ENCODE measurements around the gene LEO1.

The LEO1 gene

DNA sequence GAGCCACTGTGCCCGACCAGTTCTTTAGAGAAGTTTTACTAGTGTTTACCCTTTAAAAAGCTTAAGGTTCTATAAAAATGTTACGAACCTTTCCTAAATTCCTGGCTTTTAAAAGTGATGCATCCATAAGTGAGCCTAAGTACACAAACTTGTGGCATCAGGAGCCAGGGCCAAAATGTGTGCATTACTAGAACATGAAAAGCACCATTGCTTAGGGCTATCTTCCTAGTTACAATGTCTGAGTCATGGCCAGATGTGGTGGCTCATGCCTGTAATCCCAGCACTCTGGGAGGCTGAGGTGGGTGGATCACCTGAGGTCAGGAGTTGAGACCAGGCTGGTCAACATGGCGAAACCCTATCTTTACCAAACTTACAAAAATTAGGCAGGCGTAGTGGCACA is 39.9 kb downstream of the LEO1 start:
- TF ChIP-seq, protein P1, sequence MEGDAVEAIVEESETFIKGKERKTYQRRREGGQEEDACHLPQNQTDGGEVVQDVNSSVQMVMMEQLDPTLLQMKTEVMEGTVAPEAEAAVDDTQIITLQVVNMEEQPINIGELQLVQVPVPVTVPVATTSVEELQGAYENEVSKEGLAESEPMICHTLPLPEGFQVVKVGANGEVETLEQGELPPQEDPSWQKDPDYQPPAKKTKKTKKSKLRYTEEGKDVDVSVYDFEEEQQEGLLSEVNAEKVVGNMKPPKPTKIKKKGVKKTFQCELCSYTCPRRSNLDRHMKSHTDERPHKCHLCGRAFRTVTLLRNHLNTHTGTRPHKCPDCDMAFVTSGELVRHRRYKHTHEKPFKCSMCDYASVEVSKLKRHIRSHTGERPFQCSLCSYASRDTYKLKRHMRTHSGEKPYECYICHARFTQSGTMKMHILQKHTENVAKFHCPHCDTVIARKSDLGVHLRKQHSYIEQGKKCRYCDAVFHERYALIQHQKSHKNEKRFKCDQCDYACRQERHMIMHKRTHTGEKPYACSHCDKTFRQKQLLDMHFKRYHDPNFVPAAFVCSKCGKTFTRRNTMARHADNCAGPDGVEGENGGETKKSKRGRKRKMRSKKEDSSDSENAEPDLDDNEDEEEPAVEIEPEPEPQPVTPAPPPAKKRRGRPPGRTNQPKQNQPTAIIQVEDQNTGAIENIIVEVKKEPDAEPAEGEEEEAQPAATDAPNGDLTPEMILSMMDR (IDR thresholded peaks at IDR 0.05; ENCODE audit: low read depth, low read length), result no peak
- no peak overlapping the region for H3K4me3 ChIP-seq (ENCODE audit: low read depth, low read length)

DNA sequence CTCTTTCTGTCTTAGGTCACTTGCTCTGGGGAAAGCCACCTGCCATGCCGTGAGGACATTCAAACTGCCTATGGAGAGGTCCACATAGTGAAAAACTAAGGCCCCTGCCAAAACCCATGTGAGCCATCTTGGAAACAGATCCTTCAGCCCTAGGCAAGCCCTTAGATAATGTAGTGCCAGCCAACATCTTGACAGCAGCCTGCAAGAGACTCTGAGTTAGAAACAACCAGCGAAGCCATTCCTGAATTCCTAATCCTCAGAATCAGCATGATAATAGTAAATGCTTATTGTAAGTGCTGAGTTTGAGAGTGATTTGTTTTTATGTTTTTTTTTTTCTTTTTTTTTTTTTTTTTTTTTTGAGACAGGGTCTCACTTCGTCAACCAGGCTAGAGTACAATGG is 40.6 kb downstream of the LEO1 start:
- TF ChIP-seq, protein P1 (IDR thresholded peaks at IDR 0.05; ENCODE audit: low read depth, low read length), result no peak
- no peak overlapping the region for H3K4me3 ChIP-seq (ENCODE audit: low read depth, low read length)

- TF ChIP-seq, protein P1 (IDR thresholded peaks at IDR 0.05; ENCODE audit: low read depth, low read length), result no peak
- H3K4me3 ChIP-seq (ENCODE audit: low read depth, low read length), result no peak overlapping the region
Observed at GRCh38 chr15:51926809-51927208, 44.8 kb downstream of the LEO1 start.

DNA sequence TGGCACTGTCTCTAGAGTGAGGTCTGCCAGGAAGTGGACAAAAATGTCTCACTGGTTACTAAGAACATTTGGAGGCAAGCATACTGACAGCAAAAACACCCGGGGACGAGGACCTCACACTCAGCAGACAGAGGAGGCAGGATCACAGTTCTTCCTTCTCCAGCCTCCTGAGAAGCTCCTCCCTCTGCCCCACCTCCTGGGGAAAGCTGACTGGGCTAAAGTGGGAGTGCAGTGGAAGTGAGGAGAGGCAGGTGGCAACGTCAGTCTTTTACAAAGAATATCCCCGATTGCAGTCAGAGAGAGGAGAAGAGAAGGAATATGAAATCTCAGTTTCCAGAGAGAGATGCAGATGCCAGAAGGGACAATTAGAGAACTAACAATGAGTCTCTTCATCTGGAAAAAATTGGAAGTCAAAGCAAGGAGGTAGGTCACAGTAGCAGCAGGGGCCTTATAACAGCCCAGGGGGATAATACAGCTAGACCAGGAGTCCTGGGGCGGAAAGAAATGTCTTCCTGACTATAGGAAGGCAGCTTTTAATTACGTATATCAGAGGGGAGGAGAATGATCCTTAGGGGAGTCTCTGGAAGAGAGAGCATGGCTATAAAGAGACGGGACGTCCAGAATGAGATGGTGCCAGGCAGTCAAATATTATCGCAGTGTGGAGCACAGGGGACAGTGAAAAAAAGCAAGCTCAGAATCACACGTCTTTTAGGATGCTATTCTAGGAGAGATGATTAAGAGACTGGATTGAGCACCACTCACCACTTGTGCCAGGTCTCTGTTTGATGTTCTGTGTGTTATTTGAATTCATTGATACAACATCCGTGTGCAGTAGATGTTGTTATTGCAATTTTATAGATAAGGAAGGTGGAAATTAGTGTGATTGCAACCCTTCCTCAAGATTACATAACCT is 47.2 kb downstream of the LEO1 start:
- TF ChIP-seq, protein P1 (IDR thresholded peaks at IDR 0.05; ENCODE audit: low read depth, low read length), result no peak
- no peak overlapping the region for H3K4me3 ChIP-seq (ENCODE audit: low read depth, low read length)

DNA sequence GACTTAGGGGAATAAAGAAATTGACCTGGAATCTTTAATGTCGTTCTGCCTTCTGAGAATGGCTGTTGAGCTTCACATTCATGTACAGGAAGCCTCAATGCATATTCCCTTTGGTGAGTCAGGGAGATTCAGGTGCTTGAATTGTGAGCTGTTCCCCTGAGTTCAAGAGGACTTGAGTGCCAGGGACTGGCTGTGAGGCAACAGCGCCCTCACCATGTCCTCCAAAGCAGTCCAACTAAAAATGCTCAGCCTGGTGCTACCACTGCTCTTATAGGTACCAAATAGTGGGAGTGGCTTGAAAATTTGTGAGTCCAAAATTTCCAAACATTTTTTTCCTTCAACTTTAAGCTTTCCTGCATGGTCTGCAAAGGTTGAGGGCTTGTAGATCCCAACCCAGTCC is 54.1 kb downstream of the LEO1 start:
- TF ChIP-seq, protein P1 (IDR thresholded peaks at IDR 0.05; ENCODE audit: low read depth, low read length), result no peak
- no peak overlapping the region for H3K4me3 ChIP-seq (ENCODE audit: low read depth, low read length)

- TF ChIP-seq, protein P1 (IDR thresholded peaks at IDR 0.05; ENCODE audit: low read depth, low read length), result no peak
- H3K4me3 ChIP-seq (ENCODE audit: low read depth, low read length), result no peak overlapping the region
Observed at GRCh38 chr15:51912528-51912927, 59.0 kb downstream of the LEO1 start.

GRCh38 chr15:51909584-51909983 is 62.0 kb downstream of the LEO1 start:
- no peak overlapping the region for H3K4me3 ChIP-seq (ENCODE audit: low read depth, low read length)
- TF ChIP-seq, protein P1 (IDR thresholded peaks at IDR 0.05; ENCODE audit: low read depth, low read length), result no peak

Measured in WI38 (cell line).